HEK293T (cell line): Measurements from ENCODE around the gene HIC1.

Experiments used
- ARNT ChIP-seq: fragments of 450-650 bp; IDR thresholded peaks from 2 replicates; pipeline ENCODE4 v1.6.1; 2017; ENCODE audit warnings: mild to moderate bottlenecking
- BHLHE40 ChIP-seq: fragments of 450-650 bp; IDR thresholded peaks from 2 replicates; pipeline ENCODE4 v1.6.1; 2016; ENCODE audit warnings: mild to moderate bottlenecking, moderate library complexity, borderline replicate concordance
- ELF4 ChIP-seq: fragments of 450-650 bp; IDR thresholded peaks from 2 replicates; pipeline ENCODE4 v1.6.1; 2017; ENCODE audit warnings: antibody characterized with exemption
- FOXA1 ChIP-seq: fragments of 450-650 bp; IDR thresholded peaks from 2 replicates; pipeline ENCODE4 v1.6.1; 2016; ENCODE audit warnings: mild to moderate bottlenecking
- FOXK2 ChIP-seq: fragments of 450-650 bp; IDR thresholded peaks from 2 replicates; pipeline ENCODE4 v1.6.1; 2016; ENCODE audit warnings: mild to moderate bottlenecking
- FOXM1 ChIP-seq: fragments of 450-650 bp; IDR thresholded peaks from 2 replicates; pipeline ENCODE4 v1.6.1; 2017; ENCODE audit warnings: mild to moderate bottlenecking, borderline replicate concordance
- L3MBTL2 ChIP-seq: fragments of 450-650 bp; conservative IDR thresholded peaks from 2 replicates; pipeline ENCODE4 v1.6.1; 2016; ENCODE audit warnings: mild to moderate bottlenecking
- LEF1 ChIP-seq: fragments of 450-650 bp; IDR thresholded peaks from 2 replicates; pipeline ENCODE4 v1.6.1; 2017; ENCODE audit warnings: mild to moderate bottlenecking, borderline replicate concordance
- NFRKB ChIP-seq: fragments of 450-650 bp; IDR thresholded peaks from 2 replicates; pipeline ENCODE4 v1.6.1; 2016; ENCODE audit warnings: mild to moderate bottlenecking, moderate library complexity
- SUZ12 ChIP-seq: fragments of 450-650 bp; IDR thresholded peaks from 2 replicates; pipeline ENCODE4 v1.6.1; 2016; ENCODE audit warnings: mild to moderate bottlenecking

DNA sequence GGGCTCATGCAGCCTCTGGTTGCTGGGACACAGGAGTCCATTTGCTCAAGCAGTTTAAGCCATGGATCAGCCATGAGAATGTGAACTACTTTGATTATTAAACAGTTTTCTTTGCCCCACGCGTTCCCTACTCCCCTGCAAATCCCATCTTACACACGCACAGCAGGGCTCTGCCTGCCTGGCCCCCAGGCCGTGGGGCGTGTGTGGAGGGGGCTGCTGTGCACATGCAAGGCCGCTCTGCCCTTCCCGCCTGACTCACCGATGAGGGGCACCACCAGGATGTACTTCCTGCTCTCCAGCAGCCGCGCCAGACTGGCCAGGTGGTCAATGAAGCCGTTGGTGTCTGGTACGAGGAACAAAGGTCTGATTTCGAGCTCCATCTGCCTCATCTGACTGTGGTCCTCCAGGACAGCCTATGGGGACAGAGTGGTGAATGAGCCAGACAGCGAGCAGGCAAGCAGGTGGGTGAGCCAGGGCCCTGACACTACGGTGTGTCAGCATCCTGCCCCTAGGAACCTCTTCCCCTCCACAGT is 13.7 kb downstream of the HIC1 start:
- TF ChIP-seq ELF4: no peak
- no peak for TF ChIP-seq NFRKB
- no peak for TF ChIP-seq SUZ12
- TF ChIP-seq L3MBTL2: no peak
- no peak for TF ChIP-seq FOXA1
- no peak for TF ChIP-seq FOXM1
- TF ChIP-seq BHLHE40: no peak
- no peak for TF ChIP-seq ARNT
- no peak for TF ChIP-seq LEF1
- no peak for TF ChIP-seq FOXK2
